Lower lobe of right lung (tissue), 2 donors: ENCODE data around the gene APOBEC2. TPM values are rescaled to one million over a fixed set of nuclear protein-coding genes. Genes with fewer than 3 reads are reported as not detected.

Source experiments
- ATAC-seq, 2 donors: fragments of 200-7000 bp; cut with Tn5 transposase; one replicate each; pipeline ENCODE4 v1.9.1; 2020 to 2022; ENCODE audit warnings: mild to moderate bottlenecking in 2 of 2, moderate library complexity in 2 of 2
- DNase-seq: peaks from one replicate; pipeline ENCODE4 v3.0.0-alpha.2; 2020
- H3K27ac ChIP-seq: fragments of 200-600 bp; one replicate; pipeline ENCODE4 v1.8.0; 2022
- H3K27me3 ChIP-seq: fragments of 200-600 bp; one replicate; pipeline ENCODE4 v1.8.0; 2022; ENCODE audit warnings: low read depth
- H3K36me3 ChIP-seq: fragments of 200-600 bp; one replicate; pipeline ENCODE4 v1.8.0; 2022; ENCODE audit warnings: mild to moderate bottlenecking
- H3K4me1 ChIP-seq: fragments of 200-600 bp; one replicate; pipeline ENCODE4 v1.8.0; 2022
- H3K4me3 ChIP-seq: fragments of 200-600 bp; one replicate; pipeline ENCODE4 v1.8.0; 2022; ENCODE audit warnings: mild to moderate bottlenecking
- H3K9me3 ChIP-seq: fragments of 200-600 bp; one replicate; pipeline ENCODE4 v1.8.0; 2022
- CTCF ChIP-seq: fragments of 200-600 bp; IDR thresholded peaks from one replicate; pipeline ENCODE4 v1.8.0; 2022; ENCODE audit warnings: antibody characterized with exemption, mild to moderate bottlenecking
- intact Hi-C: fragments of 100-400 bp; cut with DNase I; formaldehyde crosslinking; loops from one replicate; pipeline ENCODE4 v1.11.0; 2022
- total RNA-seq: library from RNA; stranded (reverse); fragmentation: NEBNext Ultra II Directional; extraction: Animal tissue kit (Norgen Biotek cat#: 25700); gene quantifications from one replicate; pipeline ENCODE4 v1.2.1, GENCODE V29; 2021
- donor health status: DM: no; HTN: yes; CAD: no; lungs with severe emphysema.

The APOBEC2 gene
- total RNA-seq, 1 donor from 2014 or later: 0.65 TPM

DNA sequence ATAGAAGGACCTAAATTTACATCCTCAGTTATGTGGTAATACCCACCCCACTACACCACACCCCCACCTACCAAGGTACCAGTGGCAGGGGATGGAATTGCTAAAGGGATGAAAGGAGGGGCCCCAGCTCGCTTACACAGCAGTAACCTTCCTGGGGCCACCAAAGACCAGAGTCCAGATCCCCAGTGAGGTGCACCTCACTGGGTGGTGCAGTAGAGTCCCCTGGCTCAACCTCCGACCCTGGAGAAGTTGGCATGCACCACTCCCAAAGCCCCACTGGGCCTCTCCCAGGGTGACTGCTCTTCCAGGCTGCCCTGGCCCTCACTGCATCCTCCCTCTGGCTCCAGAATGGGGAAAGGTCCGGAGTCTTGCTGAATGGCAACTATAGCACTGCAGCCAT is 14.8 kb upstream of the APOBEC2 start:
- no peak overlapping the region for H3K4me3 ChIP-seq
- H3K4me1 ChIP-seq: no peaks in the 10 kb centered on the region
- H3K27me3 ChIP-seq: no peaks in the 10 kb centered on the region
- no peaks in the 10 kb centered on the region for H3K36me3 ChIP-seq
- no peak for ATAC-seq
- DNase-seq: no peak
- TF ChIP-seq CTCF: no peak
- intact Hi-C loops: no loop called here
- no peaks in the 10 kb centered on the region for H3K9me3 ChIP-seq
- H3K27ac ChIP-seq: no peak overlapping the region

DNA sequence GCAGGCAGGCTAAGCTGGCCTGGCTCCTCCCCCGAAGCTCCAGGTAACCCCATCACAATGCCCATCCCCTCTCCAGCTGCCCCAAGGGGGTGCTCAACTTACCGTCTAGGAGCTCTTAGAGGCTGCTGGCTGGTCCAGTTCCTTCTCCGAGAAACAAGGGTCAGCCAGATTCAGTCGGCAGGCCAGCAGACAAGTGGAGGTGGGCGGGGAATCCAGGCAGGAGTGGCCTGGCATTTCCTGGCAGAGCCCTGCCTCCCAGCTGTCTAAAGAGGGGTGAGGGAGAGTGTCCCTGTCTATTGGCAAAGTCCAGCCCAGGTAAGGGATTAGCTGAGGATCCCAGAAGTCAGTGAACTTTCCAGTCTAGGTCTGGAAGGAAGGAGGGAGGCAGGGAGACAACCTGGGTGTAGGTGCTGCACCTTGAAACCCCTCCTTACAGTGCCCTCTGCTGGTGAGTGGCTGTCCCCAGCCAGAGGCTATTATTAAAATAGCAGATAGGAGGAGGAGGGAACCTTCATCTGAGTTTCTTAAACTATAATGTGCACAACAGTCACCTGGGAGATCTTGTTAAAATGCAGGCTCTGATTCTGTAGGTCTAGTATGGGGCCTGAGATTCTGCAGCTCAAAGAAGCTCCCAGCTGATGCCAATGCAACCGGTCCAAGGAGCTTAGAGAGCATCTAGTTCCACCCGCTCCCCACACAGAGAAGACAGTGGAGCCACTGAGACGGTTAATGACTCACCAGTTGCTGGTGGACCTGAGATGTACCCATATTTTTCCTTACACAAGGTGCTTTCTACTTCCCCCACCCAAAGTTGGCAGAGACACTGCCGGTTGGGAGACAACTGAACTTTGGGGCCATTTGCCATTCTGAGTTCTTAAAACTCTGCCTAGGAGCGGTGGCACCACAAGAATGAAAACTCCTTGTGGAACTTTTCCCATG is 13.7 kb upstream of the APOBEC2 start, which contains the start of gene UNC5CL:
Gene UNC5CL (minus strand): TSS at position 162 of the 939 bp plus-strand sequence. CDS start 4,147 bp downstream, outside the sequence.
- H3K27ac ChIP-seq: no peak within 1 kb of the TSS
- H3K36me3 ChIP-seq: no peaks in the 10 kb centered on the region
- H3K4me3 ChIP-seq: no peak within 1 kb of the TSS
- no peaks in the 10 kb centered on the region for H3K9me3 ChIP-seq
- peak; percentile 76 to 83 for ATAC-seq
- TF ChIP-seq CTCF: peak; percentile 73
- intact Hi-C loops: no loop called here
- H3K27me3 ChIP-seq: no peaks in the 10 kb centered on the region
- no peaks in the 10 kb centered on the region for H3K4me1 ChIP-seq
- DNase-seq: peak; percentile 60

DNA sequence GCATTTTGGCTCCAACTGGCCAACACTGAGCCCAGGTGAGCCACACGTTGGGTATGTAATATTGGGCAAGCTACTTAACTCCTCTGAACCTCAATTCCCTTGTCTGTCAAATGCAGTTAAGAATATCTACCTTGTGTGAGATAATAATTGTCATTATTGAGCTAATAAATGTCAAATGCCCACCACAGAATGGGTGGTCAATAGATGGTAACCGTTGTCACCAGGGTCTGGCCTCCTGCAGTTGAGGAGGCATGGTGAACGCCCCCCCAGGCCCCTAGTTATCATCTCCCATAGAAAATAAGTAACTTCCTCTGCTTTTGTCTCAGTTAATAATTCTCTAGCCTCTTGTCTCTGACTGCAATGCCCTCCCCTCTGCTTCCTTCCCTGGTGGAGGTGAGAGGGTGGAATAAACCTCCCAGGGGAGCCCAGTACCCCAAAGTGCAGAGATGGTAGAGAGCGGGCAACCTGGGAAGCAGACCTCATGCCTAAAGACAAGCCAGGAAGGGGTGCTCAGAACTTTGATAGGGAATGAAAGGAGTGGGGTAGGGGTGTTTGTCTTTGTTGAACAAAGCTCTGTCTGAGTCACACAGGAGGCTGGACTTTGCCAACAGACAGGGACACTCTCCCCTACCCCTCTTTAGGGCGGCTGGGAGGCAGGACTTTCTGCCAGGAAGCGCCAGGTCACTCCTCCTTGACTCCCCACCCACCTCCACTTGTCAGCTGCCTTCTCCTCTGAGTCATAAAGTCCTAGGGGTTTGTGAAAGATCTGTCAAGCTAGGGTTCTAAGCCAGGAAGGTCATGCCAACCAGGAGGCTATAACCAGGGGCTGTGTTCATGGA is 12.7 kb upstream of the APOBEC2 start:
- DNase-seq: no peak
- intact Hi-C loops: no loop called here
- no peaks in the 10 kb centered on the region for H3K9me3 ChIP-seq
- TF ChIP-seq CTCF: no peak
- no peak overlapping the region for H3K4me3 ChIP-seq
- H3K27me3 ChIP-seq: no peaks in the 10 kb centered on the region
- H3K27ac ChIP-seq: no peak overlapping the region
- H3K4me1 ChIP-seq: no peaks in the 10 kb centered on the region
- ATAC-seq: peak; percentile 34 to 77
- no peaks in the 10 kb centered on the region for H3K36me3 ChIP-seq

GRCh38 chr6:41040940-41041536 is 12.0 kb upstream of the APOBEC2 start:
- no peak for DNase-seq
- Histone ChIP-seq H3K9me3 (no peaks in the 10 kb centered on the region), H3K36me3 (no peaks in the 10 kb centered on the region), H3K4me1 (no peaks in the 10 kb centered on the region), H3K4me3 (no peak overlapping the region), H3K27ac (no peak overlapping the region), H3K27me3 (no peaks in the 10 kb centered on the region)
- intact Hi-C loops: no loop called here
- TF ChIP-seq CTCF: no peak
- ATAC-seq: no peak
